Upper lobe of left lung (tissue), 6 donors: ENCODE results near the gene PNKD. TPM values are rescaled to one million over a fixed set of nuclear protein-coding genes. Genes with fewer than 3 reads are reported as not detected.

Experiments
- ATAC-seq, 2 donors: fragments of 200-7000 bp; cut with Tn5 transposase; one replicate each; pipeline ENCODE4 v1.9.1; 2022; ENCODE audit warnings: mild to moderate bottlenecking in 2 of 2, moderate library complexity in 2 of 2; ENCODE audit not compliant: low FRiP score in 2 of 2
- DNase-seq, 2 donors: peaks; one replicate each; pipeline ENCODE4 v3.0.0-alpha.2; 2019 to 2020
- H3K27ac ChIP-seq, 4 donors: fragments of 200-600 bp; sonication (generic); one replicate each; pipeline ENCODE4 v1.5.1; 2016 to 2019
- H3K27me3 ChIP-seq, 4 donors: fragments of 200-600 bp; sonication (generic); one replicate each; pipeline ENCODE4 v1.5.1; 2017 to 2019
- H3K36me3 ChIP-seq, 4 donors: fragments of 200-600 bp; sonication (generic); one replicate each; pipeline ENCODE4 v1.5.1; 2016 to 2019
- H3K4me1 ChIP-seq, 4 donors: fragments of 200-600 bp; sonication (generic); one replicate each; pipeline ENCODE4 v1.5.1; 2018 to 2019
- H3K4me3 ChIP-seq, 4 donors: fragments of 200-600 bp; sonication (generic); one replicate each; pipeline ENCODE4 v1.5.1; 2017 to 2019; ENCODE audit warnings: mild to moderate bottlenecking in 2 of 4, moderate library complexity in 1 of 4
- H3K9me3 ChIP-seq, 4 donors: fragments of 200-600 bp; sonication (generic); one replicate each; pipeline ENCODE4 v1.5.1; 2018 to 2019
- EP300 ChIP-seq, 4 donors: sonication (generic); formaldehyde crosslinking; IDR thresholded peaks; one replicate each; pipeline ENCODE4 v1.5.1; 2017; ENCODE audit warnings: antibody characterized with exemption in 4 of 4, control low read depth in 2 of 4
- POLR2A ChIP-seq, 4 donors: fragments of 450-650 bp; IDR thresholded peaks; one replicate each; pipeline ENCODE4 v1.5.1; 2016 to 2017; ENCODE audit warnings: antibody characterized with exemption in 4 of 4, mild to moderate bottlenecking in 2 of 4
- POLR2AphosphoS5 ChIP-seq, 2 donors: sonication (generic); formaldehyde crosslinking; IDR thresholded peaks; one replicate each; pipeline ENCODE4 v1.5.1; 2017; ENCODE audit warnings: antibody characterized with exemption in 2 of 2
- WGBS, 2 donors: methylation state at CpG; one replicate each; pipeline ENCODE4 v1.1.5; 2017 to 2018; 5-methylcytosine and 5-hydroxymethylcytosine counted together
- total RNA-seq, 6 donors: library from RNA; depleted of rRNA in 4 of 6; stranded (reverse); fragments of >200 nt in 4 of 6; gene quantifications; one replicate each; pipeline versions ENCODE4 v1.1.0 to v1.2.1, GENCODE V29; 2016 to 2021
- TF ChIP-seq, protein P1 (sequence below), 6 experiments: fragments of 450-650 bp in 4 of 6; fragments of 200-600 bp in 2 of 6; sonication (generic) in 2 of 6; IDR thresholded peaks; one replicate each; pipeline ENCODE4 v1.5.1; 2016 to 2019; ENCODE audit warnings: antibody characterized with exemption in 6 of 6
- donor health status: DM: no; HTN: no; CAD: no; lungs with moderate emphysema.
- donor health status: DM: no; HTN: yes; CAD: no; lungs with severe emphysema.

The PNKD gene
- total RNA-seq, 6 donors from 2014 or later = 69.8 to 153 (median 87.2) TPM

DNA sequence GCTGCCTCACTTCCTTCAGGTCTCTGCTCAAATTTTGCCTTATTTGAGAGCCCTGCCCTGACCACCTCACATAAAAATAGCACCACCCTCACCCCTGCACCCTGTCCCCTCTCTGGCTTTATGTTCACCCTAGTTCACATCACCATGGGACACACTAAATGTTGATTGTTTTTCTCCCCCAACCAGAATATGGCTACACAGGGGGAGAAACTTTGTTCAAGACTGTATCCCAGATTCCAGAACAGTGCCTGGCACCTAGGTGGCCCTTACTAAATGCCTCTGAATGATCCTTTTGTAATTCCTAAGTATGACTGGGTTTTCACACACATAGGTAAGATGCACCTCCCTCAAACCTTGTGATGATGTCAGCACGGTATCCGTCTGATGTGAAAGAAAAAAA, 58.0 kb downstream of the PNKD start:
- TF ChIP-seq POLR2A (IDR thresholded peaks at IDR 0.05) (no peak), EP300 (IDR thresholded peaks at IDR 0.05) (no peak), POLR2AphosphoS5 (IDR thresholded peaks at IDR 0.05) (no peak)
- TF ChIP-seq, protein P1, sequence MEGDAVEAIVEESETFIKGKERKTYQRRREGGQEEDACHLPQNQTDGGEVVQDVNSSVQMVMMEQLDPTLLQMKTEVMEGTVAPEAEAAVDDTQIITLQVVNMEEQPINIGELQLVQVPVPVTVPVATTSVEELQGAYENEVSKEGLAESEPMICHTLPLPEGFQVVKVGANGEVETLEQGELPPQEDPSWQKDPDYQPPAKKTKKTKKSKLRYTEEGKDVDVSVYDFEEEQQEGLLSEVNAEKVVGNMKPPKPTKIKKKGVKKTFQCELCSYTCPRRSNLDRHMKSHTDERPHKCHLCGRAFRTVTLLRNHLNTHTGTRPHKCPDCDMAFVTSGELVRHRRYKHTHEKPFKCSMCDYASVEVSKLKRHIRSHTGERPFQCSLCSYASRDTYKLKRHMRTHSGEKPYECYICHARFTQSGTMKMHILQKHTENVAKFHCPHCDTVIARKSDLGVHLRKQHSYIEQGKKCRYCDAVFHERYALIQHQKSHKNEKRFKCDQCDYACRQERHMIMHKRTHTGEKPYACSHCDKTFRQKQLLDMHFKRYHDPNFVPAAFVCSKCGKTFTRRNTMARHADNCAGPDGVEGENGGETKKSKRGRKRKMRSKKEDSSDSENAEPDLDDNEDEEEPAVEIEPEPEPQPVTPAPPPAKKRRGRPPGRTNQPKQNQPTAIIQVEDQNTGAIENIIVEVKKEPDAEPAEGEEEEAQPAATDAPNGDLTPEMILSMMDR (IDR thresholded peaks at IDR 0.05) = no peak
- Histone ChIP-seq H3K4me1 (peaks cover 25 to 88% (median 65%) of the 10 kb centered on the region in 4 donors), H3K36me3 (no peaks in the 10 kb centered on the region), H3K27me3 (no peaks in the 10 kb centered on the region), H3K9me3 (no peaks in the 10 kb centered on the region), H3K27ac (peak overlapping the region in 3 of 4 donors; percentile 31 to 80 (median 54)), H3K4me3 (no peak overlapping the region)
- no peak for ATAC-seq
- WGBS, 2 donors = 86 to 93% methylated on average over 2 of the region's 2 CpGs
- no peak for DNase-seq

DNA sequence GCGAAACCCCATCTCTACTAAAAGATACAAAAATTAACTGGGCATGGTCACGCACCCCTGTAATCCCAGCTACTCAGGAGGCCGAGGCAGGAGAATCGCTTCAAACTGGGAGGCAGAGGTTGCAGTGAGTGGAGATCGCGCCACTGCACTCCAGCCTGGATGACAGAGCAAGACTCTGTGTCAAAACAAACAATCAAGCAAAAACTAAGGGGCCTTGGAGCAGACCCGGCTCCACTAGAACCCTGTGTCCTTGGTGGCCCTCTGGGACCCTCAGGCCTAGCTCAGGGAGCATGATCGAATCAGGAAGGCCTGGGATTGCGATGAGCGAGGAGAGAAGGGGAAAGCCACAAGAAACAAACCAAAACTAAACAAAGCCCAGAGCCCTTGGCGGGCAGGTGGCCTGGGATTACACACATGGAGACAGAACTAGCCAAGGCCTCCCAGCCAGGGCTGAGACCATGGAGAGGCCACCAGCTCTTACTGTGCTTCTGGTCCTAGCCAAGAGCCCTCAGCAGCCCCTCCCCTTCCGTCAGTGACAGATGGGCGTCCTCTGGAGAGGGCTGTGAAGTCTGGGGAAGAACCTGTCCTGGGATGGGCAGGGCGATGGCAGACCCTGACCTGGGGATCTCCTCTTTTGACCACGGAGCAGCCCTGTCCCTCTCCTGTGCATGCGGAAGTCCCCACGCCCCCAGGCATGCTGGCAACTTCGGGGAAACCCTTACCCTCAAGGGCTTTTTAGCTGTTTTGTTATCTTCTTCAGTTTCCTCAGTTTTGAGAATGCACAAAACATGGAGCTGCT, 58.9 kb downstream of the PNKD start:
- peaks cover 17 to 81% (median 59%) of the 10 kb centered on the region in 4 donors for H3K4me1 ChIP-seq

DNA sequence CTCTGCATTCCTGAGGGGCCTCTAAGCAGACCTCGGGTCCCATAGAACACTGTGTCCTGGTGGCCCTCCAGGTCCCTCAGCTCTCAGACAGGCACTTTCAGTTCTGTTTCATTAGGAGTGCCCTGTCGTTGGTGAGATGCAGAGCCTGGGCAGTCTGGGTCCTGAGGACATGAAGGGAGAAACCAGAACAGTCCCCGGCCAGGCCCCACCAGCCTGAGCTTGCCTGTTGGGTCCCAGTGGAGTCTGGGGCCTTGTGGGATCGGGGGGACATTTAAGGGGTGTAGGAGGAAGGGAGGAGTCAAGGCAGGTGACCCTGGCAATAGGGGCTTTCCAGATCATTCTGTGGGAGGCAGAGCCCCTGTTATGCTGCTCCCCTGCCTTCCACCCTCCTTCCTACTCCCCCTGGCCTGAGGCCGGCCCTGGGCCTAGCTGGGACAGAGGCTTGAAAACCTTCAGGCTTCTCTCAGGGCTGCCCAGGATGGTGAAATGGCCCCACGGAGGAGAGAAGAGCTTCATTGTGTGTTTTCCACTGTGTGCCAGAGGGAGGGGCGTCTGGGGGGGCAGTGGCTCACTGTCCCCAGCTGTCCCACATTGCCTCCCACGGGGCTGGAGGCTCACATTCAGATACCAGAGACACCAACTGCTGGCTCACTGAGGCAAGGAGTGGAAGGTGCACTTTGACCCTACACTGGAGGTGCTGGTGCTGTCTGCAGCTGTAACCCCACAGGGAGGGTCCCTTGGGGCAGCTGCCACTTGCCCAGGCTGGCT, 59.7 kb downstream of the PNKD start:
- Histone ChIP-seq H3K36me3 (no peaks in the 10 kb centered on the region), H3K9me3 (no peaks in the 10 kb centered on the region), H3K4me1 (peaks cover 12 to 75% (median 55%) of the 10 kb centered on the region in 4 donors), H3K27ac (peak overlapping the region; percentile 31 to 86 (median 80)), H3K27me3 (no peaks in the 10 kb centered on the region), H3K4me3 (no peak overlapping the region)
- ATAC-seq (peak; percentile 12 to 84), DNase-seq (peak; percentile 21 to 77)
- TF ChIP-seq POLR2A (IDR thresholded peaks at IDR 0.05) (no peak), EP300 (IDR thresholded peaks at IDR 0.05) (no peak), POLR2AphosphoS5 (IDR thresholded peaks at IDR 0.05) (no peak)
- TF ChIP-seq, protein P1 (IDR thresholded peaks at IDR 0.05) = no peak
- 45 to 63% methylated on average over 1 to 8 of the region's 8 CpGs for WGBS, 2 donors

More for the DNA sequence above, 58.9 kb downstream of the PNKD start:
- H3K9me3 ChIP-seq = no peaks in the 10 kb centered on the region
- ATAC-seq (peak; percentile 5 to 77), DNase-seq (peak; percentile 55 to 80)
- no peaks in the 10 kb centered on the region for H3K36me3 ChIP-seq
- TF ChIP-seq EP300 (IDR thresholded peaks at IDR 0.05) (peak in 2 of 4 donors; percentile 47 to 53), POLR2A (IDR thresholded peaks at IDR 0.05) (no peak)
- no peak overlapping the region for H3K4me3 ChIP-seq
- no peaks in the 10 kb centered on the region for H3K27me3 ChIP-seq
- peak overlapping the region; percentile 31 to 86 (median 80) for H3K27ac ChIP-seq
- 68 to 71% methylated on average over 16 to 18 of the region's 18 CpGs for WGBS, 2 donors

DNA sequence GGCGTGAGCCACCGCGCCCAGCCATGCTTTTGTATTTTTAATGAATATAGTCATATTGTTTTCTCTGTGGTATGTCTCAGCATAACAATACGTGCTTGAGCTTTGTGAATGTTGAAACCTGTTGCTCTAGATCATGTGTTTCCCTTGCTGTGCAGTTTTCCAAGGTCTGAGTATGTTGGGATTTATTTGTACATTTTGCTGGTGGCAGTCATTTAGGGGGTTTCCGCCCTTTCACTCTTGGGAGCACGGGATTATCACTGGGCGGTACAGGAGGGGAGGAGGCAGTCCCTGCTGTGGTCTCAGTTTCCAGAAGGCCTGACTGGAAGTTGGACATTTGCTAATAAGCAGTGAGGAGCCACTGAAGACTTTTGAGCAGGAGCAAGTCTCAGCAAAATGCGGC, 61.4 kb downstream of the PNKD start:
- WGBS, 2 donors = 84 to 86% methylated on average over 8 of the region's 8 CpGs
- Histone ChIP-seq H3K4me1 (peaks cover 12 to 63% (median 38%) of the 10 kb centered on the region in 4 donors), H3K36me3 (no peaks in the 10 kb centered on the region), H3K9me3 (no peaks in the 10 kb centered on the region), H3K27me3 (no peaks in the 10 kb centered on the region), H3K27ac (peak overlapping the region; percentile 64 to 86 (median 70)), H3K4me3 (no peak overlapping the region)
- TF ChIP-seq POLR2AphosphoS5 (IDR thresholded peaks at IDR 0.05) (no peak), POLR2A (IDR thresholded peaks at IDR 0.05) (peak in 1 of 4 donors; percentile 73)
- TF ChIP-seq, protein P1 (IDR thresholded peaks at IDR 0.05) = no peak
- ATAC-seq = no peak
- DNase-seq = no peak

DNA sequence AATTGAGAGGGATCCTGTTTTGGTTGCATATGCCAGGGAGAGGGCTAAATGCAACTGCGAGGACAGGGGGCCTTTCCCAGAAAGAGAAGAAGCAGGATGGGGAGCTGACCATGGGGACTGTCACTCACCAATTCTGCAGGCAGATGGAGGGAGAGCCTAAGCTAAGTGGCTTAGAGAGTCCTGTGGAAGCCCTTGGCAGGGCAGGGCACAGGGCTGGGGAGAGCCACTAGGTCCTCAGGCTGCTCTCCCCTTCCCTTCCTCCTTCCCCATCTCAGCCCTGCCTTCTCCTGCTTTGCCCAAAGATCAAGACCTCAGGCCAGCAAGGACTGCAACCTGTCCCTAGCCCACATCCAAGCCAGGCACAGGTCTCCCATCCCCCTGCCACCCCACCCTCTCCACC, 62.0 kb downstream of the PNKD start:
- no peak for TF ChIP-seq POLR2A (IDR thresholded peaks at IDR 0.05)
- TF ChIP-seq POLR2AphosphoS5 (IDR thresholded peaks at IDR 0.05) = no peak
- TF ChIP-seq, protein P1 (IDR thresholded peaks at IDR 0.05) = no peak
- peaks cover 12 to 57% (median 33%) of the 10 kb centered on the region in 4 donors for H3K4me1 ChIP-seq
- no peaks in the 10 kb centered on the region for H3K9me3 ChIP-seq
- no peaks in the 10 kb centered on the region for H3K27me3 ChIP-seq
- H3K27ac ChIP-seq = peak overlapping the region; percentile 64 to 86 (median 70)
- DNase-seq (no peak), ATAC-seq (no peak)
- WGBS, 2 donors = 61 to 100% methylated on average over 1 of the region's 1 CpG
- no peak overlapping the region for H3K4me3 ChIP-seq
- no peaks in the 10 kb centered on the region for H3K36me3 ChIP-seq
